Smooth muscle cell of the pulmonary artery (primary cell): Measurements from ENCODE around the gene PSMA6. TPM values are rescaled to one million over a fixed set of nuclear protein-coding genes. Genes with fewer than 3 reads are reported as not detected.

Source experiments
- total RNA-seq: library from RNA; depleted of rRNA; stranded (reverse); fragments of >200 nt; gene quantifications from 2 replicates; pipeline ENCODE4 v1.2.3, GENCODE V29; 2014

The PSMA6 gene
- 101 and 116 TPM in 2 replicates for total RNA-seq

DNA sequence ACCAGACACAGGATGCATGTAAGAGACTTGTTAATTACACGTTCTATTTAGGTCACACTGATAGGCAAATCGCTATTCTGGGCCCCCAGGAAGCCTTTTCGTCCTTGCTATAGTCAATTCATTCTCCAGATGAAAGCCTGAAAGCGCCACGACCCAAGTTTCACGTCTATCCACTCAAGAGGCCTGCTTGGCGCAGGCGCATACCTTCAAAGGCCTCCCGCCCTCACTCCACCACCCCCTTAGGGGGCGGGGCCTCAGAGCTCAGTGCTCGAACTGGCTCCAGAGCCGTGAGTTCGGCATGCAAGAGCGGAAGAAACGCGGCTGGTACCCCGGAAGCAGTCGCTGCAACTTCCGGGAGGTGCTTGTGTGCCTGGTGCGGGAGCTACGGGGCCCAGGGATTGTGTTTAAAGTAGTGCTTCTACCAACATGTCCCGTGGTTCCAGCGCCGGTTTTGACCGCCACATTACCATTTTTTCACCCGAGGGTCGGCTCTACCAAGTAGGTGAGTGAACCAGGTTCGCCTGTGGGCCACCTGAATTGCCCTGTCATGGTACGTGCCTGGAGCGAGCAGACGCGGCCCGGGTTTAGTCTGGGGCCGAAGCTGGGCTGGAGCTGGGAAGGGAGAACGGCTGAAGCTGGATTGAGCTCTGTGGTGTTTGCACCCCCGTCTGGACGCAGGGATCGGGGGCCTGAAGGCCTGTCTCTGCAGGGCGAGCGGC lies at the start of gene PSMA6:
Gene PSMA6, plus strand, starts transcription at position 332 of the 719 bp plus-strand sequence. Its CDS starts 95 bp downstream, at position 427.

Other genes starting within 250 kb of the PSMA6 start
- 49.3 and 54.3 TPM in 2 replicates for gene FAM177A1, start 246.1 kb upstream of the PSMA6 start, total RNA-seq
- gene PPP2R3C, start 170.4 kb upstream of the PSMA6 start, total RNA-seq: 30.6 and 31.8 TPM in 2 replicates
- gene PRORP, start 169.8 kb upstream of the PSMA6 start, total RNA-seq: 29.3 and 34.2 TPM in 2 replicates
- 48.4 and 95.7 TPM in 2 replicates for gene NFKBIA, start 112.4 kb downstream of the PSMA6 start, total RNA-seq
- gene INSM2, start 241.8 kb downstream of the PSMA6 start, total RNA-seq: not detected in 2 replicates